HG02571 (cell line): ENCODE measurements around the gene NCR1.
"Not testable (repeated sequence)": the region's sequence is repeated elsewhere in the genome, so short reads cannot be mapped to it uniquely, and the experiment has no call there.

ENCODE experiments used
- ATAC-seq: cut with Tn5 transposase; IDR thresholded peaks from one replicate; pipeline ENCODE4 v1.9.1; 2021; ENCODE audit warnings: mild to moderate bottlenecking, moderate library complexity; ENCODE audit not compliant: unreplicated experiment

The NCR1 gene

DNA sequence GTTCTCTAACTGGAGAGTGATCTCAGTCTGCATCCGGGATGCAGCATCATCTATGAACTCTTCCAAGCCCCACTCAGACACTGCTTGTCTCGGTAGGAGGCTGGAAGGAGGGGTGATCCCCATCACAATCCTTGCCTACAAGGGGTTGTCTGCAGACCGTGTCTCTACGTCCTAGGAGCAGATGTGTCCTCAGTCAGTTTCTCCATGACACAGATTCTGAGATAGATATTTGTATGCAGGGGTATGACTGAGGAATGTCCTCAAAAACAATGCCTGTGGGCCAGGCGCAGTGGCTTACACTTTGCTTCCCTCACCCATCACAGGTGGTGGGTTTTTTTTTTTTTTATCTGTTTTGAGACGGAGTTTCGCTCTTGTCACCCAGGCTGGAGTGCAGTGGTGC, 871 bp downstream of the NCR1 start:
- ATAC-seq: no peak

DNA sequence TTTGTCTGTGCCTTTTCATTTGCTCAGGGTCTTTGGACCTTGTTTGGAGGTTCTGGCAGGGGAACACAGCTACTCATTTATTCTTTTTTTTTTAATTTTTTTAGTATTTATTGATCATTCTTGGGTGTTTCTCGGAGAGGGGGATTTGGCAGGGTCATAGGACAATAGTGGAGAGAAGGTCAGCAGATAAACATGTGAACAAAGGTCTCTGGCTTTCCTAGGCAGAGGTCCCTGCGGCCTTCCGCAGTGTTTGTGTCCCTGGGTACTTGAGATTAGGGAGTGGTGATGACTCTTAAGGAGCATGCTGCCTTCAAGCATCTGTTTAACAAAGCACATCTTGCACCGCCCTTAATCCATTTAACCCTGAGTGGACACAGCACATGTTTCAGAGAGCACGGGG, 2.0 kb downstream of the NCR1 start:
- ATAC-seq: not testable (repeated sequence)

DNA sequence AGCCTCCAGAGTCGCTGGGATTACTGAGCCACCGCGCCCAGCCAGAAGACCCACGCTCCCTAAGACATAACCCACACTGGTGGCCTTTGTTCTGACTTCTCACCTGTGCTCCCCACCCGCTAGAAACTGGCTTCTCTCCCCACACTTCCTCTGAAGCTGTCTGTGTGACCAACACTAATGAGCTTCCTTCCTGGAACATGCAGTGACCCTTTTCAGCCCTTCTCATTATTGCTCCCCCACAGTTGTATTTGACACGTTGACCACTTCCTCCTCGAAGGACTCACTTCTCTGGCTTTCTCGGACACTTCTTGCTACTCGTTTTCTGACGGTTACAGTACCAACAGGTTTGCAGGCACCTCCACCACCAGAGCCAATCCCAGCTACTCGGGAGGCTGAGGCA, 10.9 kb downstream of the NCR1 start:
- no peak for ATAC-seq

DNA sequence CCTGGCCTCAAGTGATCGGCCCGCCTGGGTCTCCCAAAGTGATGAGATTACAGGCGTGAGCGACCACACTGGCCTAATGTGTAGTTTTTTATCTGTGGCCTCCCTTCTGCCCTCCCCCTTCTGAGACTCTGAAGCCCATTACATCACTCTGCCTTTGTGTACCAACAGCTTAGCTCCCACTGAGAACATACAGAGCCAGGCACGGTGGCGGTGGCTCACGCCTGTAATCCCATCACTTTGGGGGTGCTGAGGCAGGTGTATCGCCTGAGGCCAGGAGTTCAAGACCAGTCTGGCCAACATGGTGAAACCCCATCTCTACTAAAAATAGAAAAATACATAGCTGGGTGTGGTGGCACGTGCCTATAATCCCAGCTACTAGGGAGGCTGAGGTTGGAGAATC, 12.6 kb downstream of the NCR1 start:
- ATAC-seq: no peak

DNA sequence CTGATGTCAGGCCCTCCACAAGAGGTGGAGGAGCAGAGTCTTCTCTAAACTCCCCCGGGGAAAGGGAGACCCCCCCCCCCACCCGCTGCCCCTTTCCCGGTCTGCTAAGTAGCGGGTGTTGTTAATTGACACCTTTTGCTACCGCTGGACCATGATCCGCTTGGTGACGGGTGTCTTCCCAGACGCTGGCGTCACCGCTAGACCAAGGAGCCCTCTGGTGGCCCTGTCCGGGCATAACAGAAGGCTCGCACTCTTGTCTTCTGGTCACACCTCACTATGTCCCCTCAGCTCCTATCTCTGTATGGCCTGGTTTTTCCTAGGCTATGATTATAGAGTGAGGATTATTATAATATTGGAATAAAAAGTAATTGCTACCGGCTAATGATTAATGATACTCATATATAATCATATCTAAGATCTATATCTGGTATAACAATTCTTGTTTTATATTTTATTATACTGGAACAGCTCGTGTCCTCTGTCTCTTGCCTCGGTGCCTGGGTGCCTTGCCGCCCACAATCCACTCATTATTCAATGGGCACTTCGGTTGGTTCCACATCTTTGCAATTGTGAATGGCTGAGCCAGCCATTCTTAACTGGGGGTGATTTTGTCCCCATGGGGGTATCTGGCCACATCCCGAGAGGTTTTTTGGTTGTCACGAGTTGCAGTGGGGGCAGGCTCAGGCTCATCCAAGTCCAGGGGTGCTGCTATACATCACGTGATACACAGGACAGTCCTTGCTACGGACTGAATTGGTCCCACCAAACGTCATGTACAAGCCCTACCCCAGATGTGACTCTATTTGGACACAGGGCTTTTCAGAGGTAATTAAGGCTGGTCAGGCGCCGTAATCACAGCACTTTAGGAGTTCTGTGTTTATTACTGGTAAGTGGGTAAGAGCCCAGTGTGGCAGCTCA, 14.0 kb downstream of the NCR1 start:
- not testable (repeated sequence) for ATAC-seq

DNA sequence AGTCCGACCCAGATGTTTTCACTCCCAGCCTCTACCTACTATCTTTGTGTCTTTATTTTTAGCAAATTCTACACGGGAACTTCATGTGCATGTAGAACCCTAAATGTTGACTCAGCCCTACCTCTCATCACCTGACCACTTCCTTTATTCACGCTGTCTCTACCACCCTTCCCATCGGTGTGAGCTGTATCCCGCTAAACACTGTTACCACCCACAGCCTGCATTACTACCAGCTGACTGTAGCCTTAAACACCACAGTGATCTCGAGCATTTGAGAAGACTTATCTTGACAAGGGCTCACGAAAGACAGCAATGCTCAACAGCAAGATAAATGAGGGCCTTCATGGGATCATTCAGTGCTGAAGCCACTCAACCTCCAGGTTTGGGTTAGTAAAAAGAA, 15.1 kb downstream of the NCR1 start:
- no peak for ATAC-seq

DNA sequence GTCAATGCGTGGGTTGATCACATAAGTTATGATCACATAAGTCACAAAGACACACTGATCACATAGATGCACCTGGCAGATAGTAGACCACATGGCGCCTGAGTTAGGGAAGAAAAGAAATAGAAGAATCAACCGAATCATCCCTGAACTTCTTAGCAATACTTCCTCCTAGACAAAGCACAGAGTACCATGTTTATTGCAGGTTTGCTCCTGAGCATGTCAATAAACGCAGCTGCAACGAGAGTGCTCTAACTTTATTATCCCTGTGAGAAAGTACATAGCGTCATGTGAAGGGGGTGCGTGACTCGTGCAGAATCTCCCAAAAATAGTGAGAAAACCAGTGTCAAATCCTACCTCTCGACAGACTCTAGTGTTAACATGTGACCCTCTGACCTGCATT, 17.3 kb downstream of the NCR1 start:
- ATAC-seq: no peak

DNA sequence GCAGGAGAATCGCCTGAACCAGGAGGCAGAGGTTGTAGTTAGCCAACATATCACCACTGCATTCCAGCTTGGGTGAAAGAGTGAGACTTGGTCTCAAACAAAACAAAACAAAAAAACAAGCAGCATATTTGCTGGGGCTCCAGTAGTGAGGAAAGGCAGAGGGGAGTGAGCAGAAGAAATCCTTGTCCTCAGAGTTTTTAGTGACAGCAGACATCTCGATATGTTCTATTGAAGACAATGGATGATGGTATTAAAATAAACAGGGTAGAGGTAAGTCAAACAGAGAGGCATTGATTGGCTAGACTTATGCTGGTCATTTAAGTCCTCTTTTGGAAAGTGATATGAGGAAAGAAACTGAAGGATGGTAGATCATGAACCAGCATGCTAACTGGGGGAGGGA, 22.4 kb downstream of the NCR1 start:
- ATAC-seq: no peak

DNA sequence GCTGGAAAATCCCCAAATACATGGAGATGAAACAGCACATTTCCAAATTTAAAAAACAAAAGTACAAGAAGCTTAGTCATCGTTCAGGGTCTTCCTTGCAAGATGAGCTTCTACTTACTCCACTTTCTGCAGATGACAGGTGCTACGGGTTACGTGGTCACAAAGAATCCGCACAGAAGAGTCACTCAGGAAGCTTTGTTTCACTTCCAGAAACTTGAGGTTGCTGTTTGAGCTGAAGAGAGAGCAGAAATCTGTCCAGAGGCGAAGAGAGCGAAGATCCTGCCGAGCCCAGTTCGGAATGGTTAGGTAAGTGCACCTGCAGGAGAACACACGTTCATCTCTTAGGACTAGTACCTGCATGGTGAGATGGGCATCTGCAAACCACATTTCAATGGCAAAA, 32.0 kb downstream of the NCR1 start:
- ATAC-seq: no peak

DNA sequence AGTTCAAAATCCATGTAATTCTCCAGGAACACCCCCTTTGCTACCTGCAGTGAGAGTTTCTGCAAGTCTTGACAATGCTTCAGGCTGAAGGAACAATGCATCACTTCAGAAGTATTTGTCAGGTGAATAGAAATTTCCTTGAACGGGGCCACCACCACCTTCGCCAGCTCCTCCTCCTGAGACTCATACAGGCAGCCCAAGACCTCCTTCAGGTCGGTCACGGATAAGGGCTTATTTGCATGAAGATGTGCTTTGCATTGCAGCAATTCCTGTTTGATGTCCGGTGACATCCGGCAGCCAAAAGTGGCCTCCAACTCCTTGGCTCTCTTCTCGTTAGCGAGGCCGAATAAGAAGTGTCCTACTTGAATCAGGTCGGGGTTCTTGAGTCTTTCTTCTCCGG, 33.0 kb downstream of the NCR1 start:
- no peak for ATAC-seq

DNA sequence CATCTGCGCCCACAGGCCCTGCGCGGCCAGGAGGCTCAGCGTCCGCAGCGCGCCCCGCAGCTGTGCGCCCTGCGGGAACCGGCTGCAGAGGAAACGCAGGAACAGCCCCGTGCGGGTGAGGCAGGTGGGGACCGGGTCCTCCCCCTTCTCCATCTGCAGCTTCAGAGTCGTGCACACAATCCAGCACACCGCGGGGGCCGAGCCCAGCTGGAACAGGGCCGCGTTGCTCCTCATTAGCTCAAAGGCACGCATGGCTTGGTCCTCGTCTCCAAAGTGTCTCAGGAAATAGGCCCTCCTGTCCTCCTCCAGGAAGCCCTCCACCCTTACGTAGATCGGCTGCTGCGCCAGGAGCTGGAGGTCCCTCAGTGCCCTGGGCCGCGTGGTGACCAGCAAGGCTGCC, 33.6 kb downstream of the NCR1 start:
- ATAC-seq: not testable (repeated sequence)

DNA sequence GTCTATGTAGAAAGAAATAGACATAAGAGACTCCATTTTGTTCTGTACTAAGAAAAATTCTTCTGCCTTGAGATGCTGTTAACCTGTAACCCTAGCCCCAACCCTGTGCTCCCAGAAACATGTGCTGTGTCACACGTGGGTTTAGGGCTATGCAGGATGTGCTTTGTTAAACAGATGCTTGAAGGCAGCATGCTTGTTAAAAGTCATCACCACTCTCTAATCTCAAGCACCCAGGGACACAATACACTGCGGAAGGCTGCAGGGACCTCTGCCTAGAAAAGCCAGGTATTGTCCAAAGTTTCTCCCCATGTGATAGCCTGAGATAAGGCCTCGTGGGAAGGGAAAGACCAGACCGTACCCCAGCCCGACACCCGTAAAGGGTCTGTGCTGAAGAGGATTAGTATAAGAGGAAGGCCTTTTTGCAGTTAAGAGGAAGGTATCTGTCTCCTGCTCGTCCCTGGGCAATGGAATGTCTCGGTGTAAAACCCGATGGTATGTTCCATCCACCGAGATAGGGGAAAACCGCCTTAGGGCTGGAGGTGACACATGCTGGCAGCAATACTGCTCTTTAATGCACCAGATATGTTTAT, 37.9 kb downstream of the NCR1 start:
- ATAC-seq: not testable (repeated sequence)

DNA sequence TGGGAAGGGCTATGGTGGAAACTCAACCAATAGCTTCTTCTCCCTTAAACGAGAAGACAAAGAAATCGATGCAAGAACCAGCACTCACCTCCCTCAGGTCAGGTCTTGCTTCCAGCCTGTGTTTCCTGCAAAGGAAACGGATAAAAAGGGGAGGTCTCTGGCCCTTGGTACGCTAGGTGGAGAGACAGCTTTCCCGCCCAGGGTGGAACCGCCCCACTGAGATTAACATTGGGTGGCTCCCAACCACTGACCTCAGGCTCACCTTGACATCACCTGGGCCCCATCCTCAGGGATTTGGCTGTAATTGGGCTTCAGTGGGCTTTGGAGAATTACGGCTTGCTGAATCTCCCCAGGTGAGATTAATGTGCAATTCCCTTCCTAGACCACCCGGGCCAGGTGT, 41.4 kb downstream of the NCR1 start, which contains the start of gene NLRP7:
NLRP7 (minus strand) TSS at position 150 of the 400 bp plus-strand sequence.
- ATAC-seq: no peak

DNA sequence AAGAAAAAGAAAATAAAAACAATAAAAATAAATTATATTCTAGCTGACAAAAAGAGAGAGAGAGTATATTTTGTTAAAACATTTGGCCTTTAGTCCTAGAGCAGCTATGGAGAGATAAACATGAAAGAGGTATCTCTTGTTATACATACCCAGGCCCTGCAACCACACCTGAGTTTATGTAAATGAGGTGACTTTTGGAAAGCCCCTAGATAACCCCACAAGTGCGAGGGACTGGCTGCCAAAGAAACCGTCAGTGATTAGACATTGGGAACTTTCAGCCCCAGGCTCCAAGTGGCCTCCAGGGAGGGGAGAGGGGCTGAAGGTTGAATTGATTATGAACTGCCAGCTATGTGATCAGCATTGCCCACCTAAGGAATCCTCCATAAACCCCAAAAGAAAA, 43.5 kb downstream of the NCR1 start:
- no peak for ATAC-seq

DNA sequence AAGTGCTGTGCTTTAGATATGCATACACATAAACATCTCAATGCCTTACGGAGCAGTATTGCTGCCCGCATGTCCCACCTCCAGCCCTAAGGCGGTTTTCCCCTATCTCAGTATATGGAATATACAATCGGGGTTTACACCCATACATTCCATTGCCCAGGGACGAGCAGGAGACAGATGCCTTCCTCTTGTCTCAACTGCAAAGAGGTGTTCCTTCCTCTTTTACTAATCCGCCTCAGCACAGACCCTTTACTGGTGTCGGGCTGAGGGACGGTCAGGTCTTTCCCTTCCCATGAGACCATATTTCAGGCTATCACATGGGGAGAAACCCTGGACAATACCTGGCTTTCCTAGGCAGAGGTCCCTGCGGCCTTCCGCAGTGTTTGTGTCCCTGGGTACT, 44.6 kb downstream of the NCR1 start:
- ATAC-seq: not testable (repeated sequence)

DNA sequence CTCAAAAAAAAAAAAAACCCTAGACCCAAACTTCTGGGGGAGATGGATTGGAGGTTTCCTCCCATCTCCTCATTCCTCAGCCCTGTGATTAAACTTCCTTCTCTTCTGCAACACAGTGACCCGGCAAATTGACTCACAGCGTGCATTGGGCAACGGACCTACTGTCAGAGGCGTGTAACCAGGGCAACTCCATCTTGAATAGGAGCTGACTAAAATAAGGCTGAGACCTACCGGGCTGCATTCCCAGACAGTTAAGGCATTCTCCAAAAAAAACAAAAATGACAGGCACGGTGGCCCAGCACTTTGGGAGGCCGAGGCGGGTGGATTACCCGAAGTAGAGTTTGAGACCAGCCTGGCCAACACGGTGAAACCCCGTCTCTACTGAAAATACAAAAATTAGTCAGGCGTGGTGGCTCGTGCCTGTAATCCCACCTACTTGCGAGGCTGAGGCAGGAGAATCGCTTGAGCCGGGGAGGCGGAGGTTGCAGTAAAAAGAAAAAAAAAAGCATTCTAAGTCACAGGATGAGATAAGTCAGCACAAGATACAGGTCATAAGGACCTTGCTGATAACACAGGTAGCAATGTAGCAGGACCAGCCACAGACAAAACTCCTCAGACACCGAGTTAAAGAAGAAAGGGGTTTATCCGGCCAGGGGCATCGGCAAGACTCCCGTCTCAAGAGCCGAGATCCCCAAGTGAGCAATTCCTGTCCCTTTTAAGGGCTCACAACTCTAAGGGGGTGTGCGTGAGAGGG, 46.8 kb downstream of the NCR1 start:
- ATAC-seq: no peak

DNA sequence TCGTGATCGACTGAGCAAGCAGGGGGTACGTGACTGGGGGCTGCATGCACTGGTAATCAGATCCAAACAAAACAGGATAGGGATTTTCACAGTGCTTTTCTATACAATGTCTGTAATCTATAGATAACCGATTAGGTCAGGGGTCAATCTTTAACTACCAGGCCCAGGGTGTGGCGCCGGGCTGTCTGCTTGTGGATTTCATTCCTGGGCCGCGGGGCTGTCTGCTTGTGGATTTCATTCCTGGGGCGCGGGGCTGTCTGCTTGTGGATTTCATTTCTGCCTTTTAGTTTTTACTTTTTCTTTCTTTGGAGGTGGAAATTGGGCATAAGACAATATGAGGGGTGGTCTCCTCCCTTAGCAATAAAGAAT, 47.4 kb downstream of the NCR1 start:
- not testable (repeated sequence) for ATAC-seq

DNA sequence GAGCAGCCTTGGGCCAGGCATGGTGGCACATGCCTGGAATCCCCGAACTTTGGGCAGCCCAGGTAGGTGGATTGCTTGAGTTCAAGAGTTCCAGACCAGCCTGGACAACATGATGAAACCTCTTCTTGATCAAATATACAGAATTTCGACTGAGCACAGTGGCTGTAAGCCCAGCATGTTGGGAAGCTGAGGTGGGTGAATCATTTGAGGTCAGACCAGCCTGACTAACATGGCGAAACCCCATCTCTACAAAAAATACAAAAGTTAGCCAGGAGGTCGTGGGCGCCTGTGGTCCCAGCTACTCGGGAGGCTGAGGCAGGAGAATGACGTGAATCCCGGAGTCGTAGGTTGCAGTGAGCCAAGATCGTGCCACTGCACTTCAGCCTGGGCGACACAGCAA, 49.4 kb downstream of the NCR1 start:
- no peak for ATAC-seq

DNA sequence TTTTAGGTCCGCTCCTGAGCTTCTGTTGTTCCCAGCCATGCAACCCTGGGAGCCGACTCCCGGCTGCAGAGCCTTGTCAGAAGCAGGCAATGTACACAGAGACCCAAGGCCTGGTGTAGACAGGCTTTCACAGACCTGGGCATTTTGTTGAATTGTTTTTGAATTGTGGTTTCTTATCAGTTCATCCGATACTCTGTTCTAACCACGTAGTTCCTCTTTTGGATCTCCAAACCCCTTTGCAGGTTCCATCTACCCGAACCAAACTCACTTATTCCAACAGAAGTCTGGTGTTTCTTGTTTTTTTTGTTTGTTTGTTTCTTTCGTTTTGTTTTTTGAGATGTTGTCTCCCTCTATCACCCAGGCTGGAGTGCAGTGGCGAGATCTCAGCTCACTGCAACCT, 53.9 kb downstream of the NCR1 start:
- ATAC-seq: no peak
